ENCODE measurements around the gene ZSCAN26.

Gene ZSCAN26

DNA sequence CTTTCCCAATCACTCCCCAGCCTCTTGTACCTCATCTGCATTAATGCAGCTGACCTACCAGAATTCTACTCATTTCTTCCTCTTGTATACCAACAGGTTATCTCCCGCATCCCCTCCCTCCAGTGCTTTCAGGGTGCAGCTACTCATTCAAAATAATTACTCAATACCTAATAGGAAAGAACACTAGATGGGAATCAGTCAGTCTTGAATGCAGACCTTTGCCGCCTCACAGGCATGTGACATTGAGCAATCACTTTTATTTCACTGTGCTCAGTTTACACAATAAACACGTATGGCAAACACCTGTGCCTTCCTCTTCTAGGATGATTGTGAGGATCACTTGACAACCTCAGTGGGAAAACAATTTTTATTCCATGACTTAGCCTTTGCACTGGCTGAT is 55.7 kb downstream of the ZSCAN26 start:
- DNase-seq (ENCODE audit: low read depth) = no peak
- H3K4me3 ChIP-seq (ENCODE audit: low read length) = no peak overlapping the region
- TF ChIP-seq, protein P1, sequence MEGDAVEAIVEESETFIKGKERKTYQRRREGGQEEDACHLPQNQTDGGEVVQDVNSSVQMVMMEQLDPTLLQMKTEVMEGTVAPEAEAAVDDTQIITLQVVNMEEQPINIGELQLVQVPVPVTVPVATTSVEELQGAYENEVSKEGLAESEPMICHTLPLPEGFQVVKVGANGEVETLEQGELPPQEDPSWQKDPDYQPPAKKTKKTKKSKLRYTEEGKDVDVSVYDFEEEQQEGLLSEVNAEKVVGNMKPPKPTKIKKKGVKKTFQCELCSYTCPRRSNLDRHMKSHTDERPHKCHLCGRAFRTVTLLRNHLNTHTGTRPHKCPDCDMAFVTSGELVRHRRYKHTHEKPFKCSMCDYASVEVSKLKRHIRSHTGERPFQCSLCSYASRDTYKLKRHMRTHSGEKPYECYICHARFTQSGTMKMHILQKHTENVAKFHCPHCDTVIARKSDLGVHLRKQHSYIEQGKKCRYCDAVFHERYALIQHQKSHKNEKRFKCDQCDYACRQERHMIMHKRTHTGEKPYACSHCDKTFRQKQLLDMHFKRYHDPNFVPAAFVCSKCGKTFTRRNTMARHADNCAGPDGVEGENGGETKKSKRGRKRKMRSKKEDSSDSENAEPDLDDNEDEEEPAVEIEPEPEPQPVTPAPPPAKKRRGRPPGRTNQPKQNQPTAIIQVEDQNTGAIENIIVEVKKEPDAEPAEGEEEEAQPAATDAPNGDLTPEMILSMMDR (conservative IDR thresholded peaks at IDR 0.05; ENCODE audit: low read depth, low read length) = no peak

DNA sequence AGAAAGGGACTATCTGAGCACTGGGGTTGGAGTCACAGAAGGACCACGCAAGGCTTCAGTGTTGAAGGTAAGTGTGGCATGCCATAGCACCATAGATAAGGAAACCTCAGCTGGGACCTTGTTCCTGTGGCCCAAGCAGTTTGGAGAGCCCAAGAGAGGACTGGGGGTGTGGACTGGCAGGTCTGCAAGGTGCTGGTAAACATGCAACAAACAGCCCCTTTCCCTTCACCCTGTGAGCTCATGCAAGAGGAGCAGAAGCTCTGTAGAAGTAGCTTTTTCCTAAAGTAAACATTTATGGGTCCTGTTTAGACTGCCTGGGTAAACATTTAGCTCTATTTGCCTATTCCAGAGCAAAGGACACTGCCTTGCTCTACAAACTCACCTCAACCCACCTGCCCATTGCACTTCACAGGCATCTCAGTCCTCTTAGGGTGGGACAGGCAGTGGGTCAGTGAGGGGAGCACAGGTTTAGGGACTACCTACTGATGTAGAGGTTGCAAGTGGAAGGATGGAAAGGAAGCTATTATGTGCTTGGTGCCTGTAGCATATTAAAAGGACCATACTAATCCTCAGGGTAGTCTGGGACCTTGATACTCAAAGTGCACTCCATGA is 57.0 kb downstream of the ZSCAN26 start:
- no peak for DNase-seq (ENCODE audit: low read depth)
- TF ChIP-seq, protein P1 (conservative IDR thresholded peaks at IDR 0.05; ENCODE audit: low read depth, low read length) = no peak
- no peak overlapping the region for H3K4me3 ChIP-seq (ENCODE audit: low read length)

DNA sequence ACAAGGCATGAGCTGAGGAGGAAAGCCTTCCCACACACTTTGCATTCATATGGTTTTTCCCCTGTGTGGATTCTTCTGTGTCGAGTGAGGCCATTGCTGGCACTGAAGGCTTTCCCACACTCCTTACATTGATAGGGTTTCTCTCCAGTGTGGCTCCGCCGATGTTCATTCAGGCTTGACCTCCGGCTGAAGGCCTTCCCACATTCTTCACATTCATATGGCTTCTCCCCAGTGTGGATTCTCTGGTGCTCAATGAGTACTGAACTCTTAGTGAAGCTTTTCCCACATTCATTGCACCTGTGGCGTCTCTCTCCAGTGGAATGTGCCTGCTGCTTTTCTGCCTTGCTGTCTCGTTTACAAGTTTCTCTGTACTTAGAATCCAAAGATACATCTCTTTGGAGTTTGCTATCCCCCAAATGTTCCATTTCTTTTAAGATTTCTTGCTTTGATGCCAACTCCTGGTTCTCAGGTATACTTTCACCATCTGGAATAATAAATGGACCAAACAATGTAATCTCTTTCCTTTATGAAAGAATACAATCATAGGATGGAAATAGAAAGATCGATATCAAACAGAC is 59.5 kb downstream of the ZSCAN26 start:
- DNase-seq (ENCODE audit: low read depth) = no peak
- no peak overlapping the region for H3K4me3 ChIP-seq (ENCODE audit: low read length)
- TF ChIP-seq, protein P1 (conservative IDR thresholded peaks at IDR 0.05; ENCODE audit: low read depth, low read length) = no peak
